HG03575 (cell line): ENCODE measurements around the gene LCP2.

Experiments used
- ATAC-seq: cut with Tn5 transposase; IDR thresholded peaks from one replicate; pipeline ENCODE4 v1.9.1; 2021; ENCODE audit not compliant: unreplicated experiment, insufficient number of reproducible peaks, low FRiP score; ENCODE audit errors: extremely low read depth

LCP2 gene

GRCh38 chr5:170228762-170229435 is 68.7 kb downstream of the LCP2 start:
- no peak for ATAC-seq

DNA sequence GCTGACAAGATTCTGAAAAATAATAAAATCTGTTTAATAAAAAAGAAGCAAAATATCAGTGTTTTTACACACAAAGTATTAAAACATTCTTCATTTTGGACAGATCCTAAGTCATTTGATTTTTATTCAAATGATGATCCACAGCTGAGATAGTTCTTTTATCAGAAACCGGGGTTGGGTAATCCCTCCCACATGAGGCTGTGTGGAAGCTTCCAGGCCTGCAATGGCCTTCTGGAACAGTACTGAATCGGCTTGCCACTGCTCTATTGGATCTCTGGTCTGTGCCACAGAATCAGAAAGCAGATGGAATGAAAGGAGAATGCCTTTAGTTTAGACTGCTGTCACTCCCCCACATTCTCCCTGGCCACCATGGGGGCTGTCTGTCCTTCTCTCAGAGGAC is 70.9 kb downstream of the LCP2 start:
- ATAC-seq = no peak

- no peak for ATAC-seq
These were observed 71.4 kb downstream of the LCP2 start for GRCh38 chr5:170226129-170226615.

- no peak for ATAC-seq
These were observed 72.0 kb downstream of the LCP2 start for GRCh38 chr5:170225326-170226128.

GRCh38 chr5:170223906-170224305 is 73.7 kb downstream of the LCP2 start:
- ATAC-seq = no peak

DNA sequence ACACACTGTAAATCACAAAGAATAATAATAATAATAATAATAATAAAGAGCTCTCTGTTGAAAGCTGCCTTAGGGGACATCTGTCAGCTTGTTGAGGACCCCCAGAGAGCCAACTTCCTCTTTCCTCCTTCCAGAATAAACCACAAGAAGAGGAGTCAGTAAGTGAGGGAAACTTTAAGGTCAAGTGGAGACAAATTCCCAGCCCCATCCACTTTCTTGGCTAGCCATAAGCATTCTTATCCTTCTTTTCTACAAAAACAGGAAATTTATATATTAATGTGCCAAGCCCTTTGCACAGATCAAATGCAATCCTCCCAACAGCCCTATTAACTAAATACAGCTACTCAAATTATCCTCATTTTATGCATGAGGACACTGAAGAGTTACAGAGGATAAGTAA is 74.2 kb downstream of the LCP2 start:
- ATAC-seq = no peak

- no peak for ATAC-seq
These were observed 76.2 kb downstream of the LCP2 start for GRCh38 chr5:170221327-170221741.

DNA sequence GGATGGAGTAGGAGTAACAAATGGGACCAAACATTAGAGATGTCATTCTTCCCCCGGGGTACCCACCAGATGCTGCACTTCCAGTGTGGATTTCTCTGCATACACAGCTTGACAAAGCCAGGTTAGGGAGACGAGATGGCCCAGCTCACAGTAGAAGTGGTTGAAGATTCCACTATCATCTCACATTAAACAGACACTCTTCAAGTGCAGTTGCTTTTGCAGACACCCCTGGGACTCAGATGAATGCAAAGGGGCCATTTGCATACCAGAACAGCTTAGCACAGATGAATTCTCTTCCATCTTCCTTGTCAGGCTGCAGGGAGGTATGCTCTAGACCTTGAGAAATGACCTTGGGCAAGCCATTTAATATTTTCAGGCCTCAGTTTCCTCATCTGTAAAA is 77.4 kb downstream of the LCP2 start:
- ATAC-seq = no peak

DNA sequence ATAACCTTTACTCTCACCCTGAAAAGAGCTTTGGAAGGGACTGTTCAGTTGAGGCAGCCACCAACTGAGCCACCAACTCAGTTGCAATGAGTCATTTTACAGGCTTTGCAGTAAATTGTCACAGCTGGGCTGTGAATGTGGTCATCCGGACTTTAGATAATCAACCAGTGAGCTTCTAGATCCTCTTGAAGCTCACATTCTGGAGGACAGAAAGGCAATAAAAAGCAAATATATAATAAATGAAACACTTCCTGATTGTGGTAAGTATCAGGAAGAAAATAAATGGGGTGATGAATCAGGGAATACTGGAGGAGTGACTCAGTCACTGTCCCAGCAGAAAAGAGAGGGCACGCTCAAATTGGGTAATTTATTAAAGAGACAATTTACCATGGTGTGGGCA is 78.0 kb downstream of the LCP2 start:
- no peak for ATAC-seq

- no peak for ATAC-seq
These were observed 78.9 kb downstream of the LCP2 start for GRCh38 chr5:170218726-170219125.

DNA sequence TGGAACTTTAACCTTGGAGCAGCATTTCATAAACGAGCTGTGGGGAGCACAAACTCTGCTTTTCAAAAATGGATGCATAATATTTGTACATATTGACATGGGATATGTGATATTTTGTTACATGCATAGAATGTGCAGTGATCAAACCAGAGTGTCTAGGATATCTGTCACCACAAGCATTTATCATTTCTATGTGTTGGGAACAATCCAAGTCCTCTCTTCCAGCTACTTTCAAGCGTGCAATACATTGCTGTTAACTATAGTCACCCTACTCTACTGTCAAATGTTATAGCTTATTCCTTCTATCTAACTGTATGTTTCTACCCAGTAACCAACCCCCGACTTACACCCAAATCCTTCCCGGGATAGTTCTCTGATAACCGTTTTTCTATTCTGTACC is 79.7 kb downstream of the LCP2 start:
- ATAC-seq = no peak

DNA sequence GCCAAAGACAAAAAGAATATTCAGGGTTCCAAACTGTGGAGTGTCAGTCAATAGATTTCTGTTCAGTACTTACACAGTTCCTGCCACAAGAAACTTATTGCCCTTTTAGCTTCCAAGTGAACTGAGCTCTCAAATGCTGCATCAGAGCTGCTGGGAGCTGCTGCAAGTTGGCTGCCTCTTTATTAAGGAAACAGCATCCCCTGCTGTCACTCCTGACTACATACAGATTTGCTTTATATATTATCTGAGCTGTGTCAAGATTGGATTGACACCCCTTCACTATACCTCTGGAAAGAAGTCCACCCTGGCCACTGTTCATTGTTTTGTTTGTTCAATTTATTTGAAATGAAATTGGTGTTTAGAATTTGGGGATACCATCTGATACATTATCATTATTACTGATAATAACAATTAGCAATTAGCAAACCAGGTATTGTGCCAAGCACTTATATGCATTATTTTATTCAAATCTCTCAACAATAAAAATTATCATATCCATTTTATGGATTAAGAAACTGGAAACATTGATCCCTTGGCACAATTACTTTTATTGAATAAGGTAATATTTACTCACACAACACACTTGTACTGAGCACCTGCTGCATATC is 81.2 kb downstream of the LCP2 start:
- ATAC-seq = no peak

DNA sequence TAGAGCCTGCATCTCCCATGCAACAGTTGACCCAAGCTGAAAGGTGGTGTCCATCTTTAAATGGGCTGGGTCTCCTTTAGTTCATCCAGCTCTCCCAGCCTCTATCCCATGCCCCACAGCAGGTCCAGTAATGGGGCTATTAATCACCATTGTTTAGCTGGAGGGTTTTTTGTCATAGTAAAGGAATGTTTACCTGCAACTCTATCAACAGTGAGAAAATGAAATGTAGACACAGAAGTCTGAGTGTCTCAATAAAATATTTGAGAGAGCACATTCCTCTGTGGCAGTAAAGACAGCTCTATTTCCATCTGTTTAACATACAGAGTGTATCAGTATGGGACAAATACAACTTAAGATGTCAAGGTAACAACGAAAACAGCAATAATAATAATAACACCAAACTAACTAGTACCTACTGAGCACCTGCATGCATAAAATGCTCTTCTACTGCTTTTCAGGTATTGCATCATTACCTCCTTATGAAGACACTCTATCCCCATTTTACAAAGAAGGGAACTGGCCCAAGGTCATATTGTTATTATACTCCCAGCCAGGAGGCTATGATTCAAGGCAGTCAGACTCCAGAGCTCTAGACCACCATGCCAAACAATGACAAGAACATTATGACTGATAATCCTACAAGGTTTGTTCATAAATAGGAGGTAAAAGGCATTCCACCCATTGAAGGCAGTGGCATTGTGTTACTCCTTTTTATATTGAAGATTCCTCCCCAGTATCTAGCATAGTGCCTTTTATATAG is 85.8 kb downstream of the LCP2 start:
- no peak for ATAC-seq

DNA sequence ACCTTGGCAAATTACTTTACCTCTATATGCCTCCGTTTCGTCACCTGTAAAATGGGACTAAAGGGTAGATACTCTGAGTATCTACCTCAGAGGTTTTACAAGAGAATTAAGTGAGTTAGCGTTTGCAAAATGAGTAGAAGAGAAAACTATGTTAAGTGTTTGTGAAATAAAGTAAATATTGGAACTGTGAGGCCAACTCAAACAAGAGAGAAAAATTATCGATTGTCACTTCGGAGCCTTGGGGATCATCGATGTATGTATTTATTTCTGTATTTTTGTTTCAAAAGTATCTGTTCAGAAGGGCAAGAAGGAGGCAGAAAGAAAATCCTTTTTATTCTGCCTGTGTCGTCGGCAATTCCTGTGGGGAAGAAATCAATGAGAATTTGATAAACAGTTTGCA is 90.6 kb downstream of the LCP2 start:
- no peak for ATAC-seq

DNA sequence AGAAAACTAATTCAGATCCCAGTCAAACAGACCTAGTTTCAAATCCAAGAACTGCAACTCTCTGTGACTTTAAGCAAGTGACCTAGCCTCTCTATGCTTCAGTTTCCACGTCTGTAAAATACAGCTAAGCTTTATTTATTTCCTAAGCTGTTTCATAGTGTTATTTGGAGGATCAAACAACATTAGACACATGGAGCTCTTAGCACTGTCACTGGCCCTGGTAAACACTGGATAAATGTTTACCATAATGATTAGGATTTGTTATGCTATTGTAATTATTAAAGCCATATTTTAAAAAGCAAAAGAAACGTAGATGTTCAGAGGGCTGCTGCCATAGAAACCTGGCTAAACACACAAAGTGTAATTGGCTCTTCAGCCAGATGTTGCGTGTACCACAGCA is 91.4 kb downstream of the LCP2 start:
- no peak for ATAC-seq

DNA sequence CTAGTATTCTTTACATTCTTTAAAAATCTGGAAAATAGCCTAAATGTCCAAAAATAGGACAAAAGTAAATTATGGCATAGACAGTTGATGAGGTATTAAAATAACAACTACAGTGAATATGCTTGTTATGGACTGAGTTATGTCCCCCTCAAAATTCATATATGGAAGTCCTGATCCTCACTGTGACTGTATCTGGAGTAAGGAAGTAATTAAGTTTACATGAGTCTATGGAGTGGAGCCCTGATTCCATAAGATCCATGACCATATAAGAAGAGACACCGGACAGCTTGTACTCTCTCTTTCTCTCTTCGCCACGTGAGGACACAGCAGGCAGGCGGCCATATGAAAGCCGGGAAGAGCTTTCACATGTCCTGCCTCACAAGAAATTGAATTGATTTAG is 93.4 kb downstream of the LCP2 start:
- ATAC-seq = no peak

GRCh38 chr5:170202117-170202516 is 95.5 kb downstream of the LCP2 start:
- no peak for ATAC-seq

- no peak for ATAC-seq
These were observed 96.3 kb downstream of the LCP2 start for GRCh38 chr5:170201311-170201710.

DNA sequence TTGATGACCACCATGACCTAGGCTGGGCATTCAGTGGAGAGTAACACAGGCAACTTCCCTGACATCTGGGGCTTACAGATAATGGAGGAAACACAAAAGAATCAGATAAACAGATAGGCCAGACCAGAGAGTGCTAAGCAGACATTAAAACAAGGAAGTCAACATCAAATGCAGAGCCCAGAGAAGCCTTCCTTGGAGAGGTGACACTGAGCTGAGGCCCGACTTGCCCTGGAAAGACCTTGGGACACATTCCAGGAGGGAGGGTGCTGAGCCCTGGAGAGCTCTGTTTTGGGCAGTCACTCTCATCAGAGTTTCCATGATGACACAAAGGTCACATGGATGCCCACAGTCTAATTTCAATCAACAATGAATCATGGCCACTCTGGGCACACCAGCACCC is 96.7 kb downstream of the LCP2 start:
- no peak for ATAC-seq
